Panc1 (cell line): Measurements from ENCODE around the gene FOSB. TPM values are rescaled to one million over a fixed set of nuclear protein-coding genes. Genes with fewer than 3 reads are reported as not detected.

ENCODE experiments used
- ATAC-seq: fragments of 200-7000 bp; cut with Tn5 transposase; 2 replicates; pipeline ENCODE4 v1.9.1; 2020; ENCODE audit warnings: mild to moderate bottlenecking, moderate library complexity
- BruUV-seq: library from RNA; stranded (reverse); fragments of 400-500 nt; replicated peaks from 2 replicates; lab custom pipeline; 2021; lab: Mats Ljungman, UMichigan
- CTCF ChIA-PET: fragments of 300-600 bp; sonication (Branson Sonifier 250); formaldehyde crosslinking; loops from one replicate; lab custom pipeline; 2022; ENCODE audit warnings: antibody characterized with exemption; lab: Charles Lee
- POLR2A ChIA-PET: fragments of 300-600 bp; sonication (Branson Sonifier 250); formaldehyde crosslinking; loops from one replicate; lab custom pipeline; 2022; ENCODE audit warnings: antibody characterized with exemption; lab: Charles Lee
- DNase-seq: peaks from one replicate; pipeline ENCODE4 v3.0.0-alpha.2; 2010; ENCODE audit warnings: low read depth, low spot score
- H3K27ac ChIP-seq: 2 replicates; pipeline ENCODE4 v1.5.1; 2011; ENCODE audit warnings: mild to moderate bottlenecking, low read length, inconsistent platforms
- H3K27me3 ChIP-seq: fragments of 200-500 bp; sonication (Bioruptor generic); 2 replicates; pipeline ENCODE4 v1.6.0; 2014; ENCODE audit warnings: low read length, inconsistent platforms; ENCODE audit not compliant: control insufficient read depth, insufficient read depth
- H3K36me3 ChIP-seq: fragments of 200-500 bp; sonication (Bioruptor generic); 2 replicates; pipeline ENCODE4 v1.5.1; 2014; ENCODE audit warnings: inconsistent platforms, mild to moderate bottlenecking, low read length, moderate library complexity; ENCODE audit not compliant: control insufficient read depth, insufficient read depth
- H3K4me1 ChIP-seq: 2 replicates; pipeline ENCODE4 v1.5.1; 2011; ENCODE audit warnings: inconsistent platforms, mild to moderate bottlenecking, low read length, moderate library complexity; ENCODE audit not compliant: control insufficient read depth, insufficient read depth
- H3K4me3 ChIP-seq, 2 experiments: 2 replicates each; pipeline ENCODE4 v1.5.1; 2011 to 2012; ENCODE audit warnings: low read depth in 2 of 2, low read length in 2 of 2, mild to moderate bottlenecking in 2 of 2, inconsistent platforms in 1 of 2, moderate library complexity in 1 of 2
- H3K9me3 ChIP-seq: fragments of 200-500 bp; sonication (Bioruptor generic); 2 replicates; pipeline ENCODE4 v1.5.1; 2014; ENCODE audit warnings: low read depth, mild to moderate bottlenecking, inconsistent platforms, low read length, moderate library complexity; ENCODE audit not compliant: control insufficient read depth, insufficient read depth
- POLR2AphosphoS5 ChIP-seq: IDR thresholded peaks from 2 replicates; pipeline ENCODE4 v1.6.1; 2012; ENCODE audit warnings: mild to moderate bottlenecking, low read depth, low read length, moderate library complexity
- SIN3A ChIP-seq: IDR thresholded peaks from 2 replicates; pipeline ENCODE4 v1.6.1; 2012; ENCODE audit warnings: low read depth, mild to moderate bottlenecking, low read length, moderate library complexity, borderline replicate concordance; ENCODE audit not compliant: insufficient read depth
- TCF7L2 ChIP-seq: IDR thresholded peaks from 2 replicates; pipeline ENCODE4 v1.6.1; 2011; ENCODE audit warnings: mild to moderate bottlenecking, low read depth, low read length, inconsistent platforms
- in situ Hi-C: cut with HindIII; loops from 2 replicates; pipeline ENCODE4 v1.10.0; 2016; ENCODE audit warnings: low sequenced_read_pairs, low pct_unique_long_range_greater_than_20kb
- intact Hi-C: fragments of 100-400 bp; cut with micrococcal nuclease; formaldehyde crosslinking; loops from one replicate; pipeline ENCODE4 v1.10.0; 2022; ENCODE audit not compliant: unreplicated experiment
- total RNA-seq: library from RNA; stranded (reverse); gene quantifications from one replicate; pipeline ENCODE4 v1.2.1, GENCODE V29; 2021; ENCODE audit not compliant: unreplicated experiment
- TF ChIP-seq, protein P1 (sequence below), 2 experiments: IDR thresholded peaks; 2 replicates each; pipeline ENCODE4 v1.6.1; 2011 to 2012; ENCODE audit warnings: low read depth in 2 of 2, control low read depth in 1 of 2, low read length in 1 of 2, mild to moderate bottlenecking in 1 of 2, moderate library complexity in 1 of 2; ENCODE audit not compliant: insufficient read depth in 1 of 2
- TF ChIP-seq, protein P2 (sequence below): fragments of 450-650 bp; IDR thresholded peaks from 2 replicates; pipeline ENCODE4 v1.5.1; 2017; ENCODE audit warnings: mild to moderate bottlenecking

Gene FOSB
- total RNA-seq, 1 experiment from 2014 or later, result 13.4 TPM

DNA sequence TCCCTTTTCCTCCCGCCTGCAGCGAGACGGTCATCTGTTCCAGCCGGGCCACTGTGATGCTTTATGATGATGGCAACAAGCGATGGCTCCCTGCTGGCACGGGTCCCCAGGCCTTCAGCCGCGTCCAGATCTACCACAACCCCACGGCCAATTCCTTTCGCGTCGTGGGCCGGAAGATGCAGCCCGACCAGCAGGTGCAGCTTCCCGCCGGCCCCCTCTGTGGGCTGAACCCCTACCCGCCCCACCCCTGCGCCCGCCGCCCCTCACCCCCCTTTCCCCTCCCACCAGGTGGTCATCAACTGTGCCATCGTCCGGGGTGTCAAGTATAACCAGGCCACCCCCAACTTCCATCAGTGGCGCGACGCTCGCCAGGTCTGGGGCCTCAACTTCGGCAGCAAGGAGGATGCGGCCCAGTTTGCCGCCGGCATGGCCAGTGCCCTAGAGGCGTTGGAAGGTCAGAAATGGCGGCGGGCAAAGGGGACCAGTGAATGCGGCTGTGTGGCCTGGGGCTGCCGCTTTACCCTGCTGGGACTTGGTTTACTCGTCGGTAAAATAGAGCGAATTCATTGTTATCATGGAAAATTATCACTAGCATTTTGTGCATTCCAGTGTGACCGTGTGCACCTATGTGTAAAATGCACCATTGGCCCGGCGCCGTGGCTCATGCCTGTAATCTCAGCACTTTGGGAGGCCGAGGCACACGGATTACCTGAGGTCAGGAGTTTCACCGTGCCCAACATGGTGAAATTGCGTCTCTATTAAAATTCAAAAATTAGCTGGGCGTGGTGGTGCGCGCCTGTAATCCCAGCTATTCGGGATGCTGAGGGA lies 50.1 kb downstream of the FOSB start:
- H3K4me1 ChIP-seq, result peaks cover 17% of the 10 kb centered on the region
- CTCF ChIA-PET, result no interaction called here
- no peak for ATAC-seq

DNA sequence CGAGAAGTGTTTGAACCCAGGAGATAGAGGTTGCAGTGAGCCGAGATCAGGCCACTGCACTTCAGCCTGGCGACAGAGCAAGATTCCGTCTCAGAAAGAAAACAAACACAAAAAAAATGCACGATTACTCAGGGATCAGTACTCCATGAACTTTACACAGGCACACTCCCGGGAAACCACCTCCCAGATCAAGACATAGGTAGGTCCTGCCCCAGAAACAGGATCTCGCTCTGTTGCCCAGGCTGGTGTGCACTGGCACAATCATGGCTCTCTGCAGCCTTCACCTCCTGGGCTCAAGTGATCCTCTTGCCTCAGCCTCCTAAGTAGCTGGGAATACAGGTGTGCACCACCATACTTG lies 50.7 kb downstream of the FOSB start:
- peaks cover 17% of the 10 kb centered on the region for H3K4me1 ChIP-seq
- DNase-seq (no peak), ATAC-seq (no peak)
- H3K27me3 ChIP-seq, result no peaks in the 10 kb centered on the region
- no peaks in the 10 kb centered on the region for H3K9me3 ChIP-seq
- no peaks in the 10 kb centered on the region; the same call in 1 of the 2 replicates for H3K36me3 ChIP-seq
- H3K4me3 ChIP-seq, result no peak overlapping the region
- TF ChIP-seq, protein P1, sequence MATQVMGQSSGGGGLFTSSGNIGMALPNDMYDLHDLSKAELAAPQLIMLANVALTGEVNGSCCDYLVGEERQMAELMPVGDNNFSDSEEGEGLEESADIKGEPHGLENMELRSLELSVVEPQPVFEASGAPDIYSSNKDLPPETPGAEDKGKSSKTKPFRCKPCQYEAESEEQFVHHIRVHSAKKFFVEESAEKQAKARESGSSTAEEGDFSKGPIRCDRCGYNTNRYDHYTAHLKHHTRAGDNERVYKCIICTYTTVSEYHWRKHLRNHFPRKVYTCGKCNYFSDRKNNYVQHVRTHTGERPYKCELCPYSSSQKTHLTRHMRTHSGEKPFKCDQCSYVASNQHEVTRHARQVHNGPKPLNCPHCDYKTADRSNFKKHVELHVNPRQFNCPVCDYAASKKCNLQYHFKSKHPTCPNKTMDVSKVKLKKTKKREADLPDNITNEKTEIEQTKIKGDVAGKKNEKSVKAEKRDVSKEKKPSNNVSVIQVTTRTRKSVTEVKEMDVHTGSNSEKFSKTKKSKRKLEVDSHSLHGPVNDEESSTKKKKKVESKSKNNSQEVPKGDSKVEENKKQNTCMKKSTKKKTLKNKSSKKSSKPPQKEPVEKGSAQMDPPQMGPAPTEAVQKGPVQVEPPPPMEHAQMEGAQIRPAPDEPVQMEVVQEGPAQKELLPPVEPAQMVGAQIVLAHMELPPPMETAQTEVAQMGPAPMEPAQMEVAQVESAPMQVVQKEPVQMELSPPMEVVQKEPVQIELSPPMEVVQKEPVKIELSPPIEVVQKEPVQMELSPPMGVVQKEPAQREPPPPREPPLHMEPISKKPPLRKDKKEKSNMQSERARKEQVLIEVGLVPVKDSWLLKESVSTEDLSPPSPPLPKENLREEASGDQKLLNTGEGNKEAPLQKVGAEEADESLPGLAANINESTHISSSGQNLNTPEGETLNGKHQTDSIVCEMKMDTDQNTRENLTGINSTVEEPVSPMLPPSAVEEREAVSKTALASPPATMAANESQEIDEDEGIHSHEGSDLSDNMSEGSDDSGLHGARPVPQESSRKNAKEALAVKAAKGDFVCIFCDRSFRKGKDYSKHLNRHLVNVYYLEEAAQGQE (IDR thresholded peaks at IDR 0.05; ENCODE audit: insufficient read depth in 1 of 2, low read depth in 2 of 2, low read length in 1 of 2), result no peak
- TF ChIP-seq POLR2AphosphoS5 (no peak), SIN3A (no peak), TCF7L2 (no peak)
- TF ChIP-seq, protein P2, sequence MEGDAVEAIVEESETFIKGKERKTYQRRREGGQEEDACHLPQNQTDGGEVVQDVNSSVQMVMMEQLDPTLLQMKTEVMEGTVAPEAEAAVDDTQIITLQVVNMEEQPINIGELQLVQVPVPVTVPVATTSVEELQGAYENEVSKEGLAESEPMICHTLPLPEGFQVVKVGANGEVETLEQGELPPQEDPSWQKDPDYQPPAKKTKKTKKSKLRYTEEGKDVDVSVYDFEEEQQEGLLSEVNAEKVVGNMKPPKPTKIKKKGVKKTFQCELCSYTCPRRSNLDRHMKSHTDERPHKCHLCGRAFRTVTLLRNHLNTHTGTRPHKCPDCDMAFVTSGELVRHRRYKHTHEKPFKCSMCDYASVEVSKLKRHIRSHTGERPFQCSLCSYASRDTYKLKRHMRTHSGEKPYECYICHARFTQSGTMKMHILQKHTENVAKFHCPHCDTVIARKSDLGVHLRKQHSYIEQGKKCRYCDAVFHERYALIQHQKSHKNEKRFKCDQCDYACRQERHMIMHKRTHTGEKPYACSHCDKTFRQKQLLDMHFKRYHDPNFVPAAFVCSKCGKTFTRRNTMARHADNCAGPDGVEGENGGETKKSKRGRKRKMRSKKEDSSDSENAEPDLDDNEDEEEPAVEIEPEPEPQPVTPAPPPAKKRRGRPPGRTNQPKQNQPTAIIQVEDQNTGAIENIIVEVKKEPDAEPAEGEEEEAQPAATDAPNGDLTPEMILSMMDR, result no peak
- ChIA-PET CTCF (no interaction called here), POLR2A (no interaction called here)
- BruUV-seq, result no TSS peak
- no peak overlapping the region for H3K27ac ChIP-seq
- in situ Hi-C loops (no loop called here), intact Hi-C loops (no loop called here)

More for the DNA sequence above, 50.1 kb downstream of the FOSB start:
- Histone ChIP-seq H3K36me3 (no peaks in the 10 kb centered on the region; the same call in 1 of the 2 replicates), H3K4me3 (no peak overlapping the region), H3K27ac (peak overlapping the region; percentile 48; the same call in 1 of the 2 replicates), H3K9me3 (no peaks in the 10 kb centered on the region), H3K27me3 (no peaks in the 10 kb centered on the region)
- TF ChIP-seq TCF7L2, result no peak
- TF ChIP-seq, protein P1 (IDR thresholded peaks at IDR 0.05; ENCODE audit: insufficient read depth in 1 of 2, low read depth in 2 of 2, low read length in 1 of 2), result no peak
- TF ChIP-seq, protein P2, result no peak
- TF ChIP-seq SIN3A, result no peak
- no peak for TF ChIP-seq POLR2AphosphoS5
- no peak for DNase-seq
- in situ Hi-C loops, result no loop called here
- no TSS peak for BruUV-seq
- POLR2A ChIA-PET, result no interaction called here
- intact Hi-C loops, result no loop called here
